SK-N-SH (cell line): Measurements from ENCODE around the gene MGLL. TPM values are rescaled to one million over a fixed set of nuclear protein-coding genes. Genes with fewer than 3 reads are reported as not detected.

Experiments used
- CTCF ChIA-PET: fragments of 300-600, 350-600 bp; formaldehyde crosslinking; extraction: SDS; loops from one replicate; lab custom pipeline; 2021; lab: Yijun Ruan, JAX
- POLR2A ChIA-PET: fragments of 350-600 bp; sonication (Branson Sonifier 250); formaldehyde crosslinking; extraction: SDS; loops from one replicate; lab custom pipeline; 2020; ENCODE audit warnings: antibody characterized with exemption, inconsistent platforms; lab: Yijun Ruan, JAX
- DNase-seq: peaks from one replicate; pipeline ENCODE4 v3.0.0; 2012
- H2AFZ ChIP-seq: fragments of 200-600 bp; sonication (generic); 2 replicates; pipeline ENCODE4 v1.8.1; 2016; ENCODE audit warnings: antibody characterized with exemption, mild to moderate bottlenecking, low read depth
- H3F3A ChIP-seq: fragments of 200-600 bp; sonication (generic); replicated peaks from 2 replicates; pipeline ENCODE3; 2016; ENCODE audit warnings: antibody characterized with exemption, mild to moderate bottlenecking; ENCODE audit not compliant: insufficient read depth
- H3K27ac ChIP-seq, 2 experiments: fragments of 200-500 bp in 1 of 2; fragments of 200-600 bp in 1 of 2; sonication (Bioruptor generic) in 1 of 2; sonication (generic), shearing (Covaris generic) in 1 of 2; 2 replicates each; pipeline versions ENCODE4 v1.5.1 to v1.6.1; 2014 to 2016; ENCODE audit warnings: low read depth in 2 of 2, inconsistent platforms in 1 of 2, low read length in 1 of 2, mild to moderate bottlenecking in 1 of 2, mixed read lengths in 1 of 2
- H3K27me3 ChIP-seq: fragments of 200-600 bp; sonication (generic), shearing (Covaris generic); 2 replicates; pipeline ENCODE4 v1.6.1; 2016; ENCODE audit warnings: mixed run types; ENCODE audit not compliant: insufficient read depth
- H3K36me3 ChIP-seq, 2 experiments: fragments of 200-500 bp in 1 of 2; fragments of 200-600 bp in 1 of 2; sonication (Bioruptor generic) in 1 of 2; sonication (generic) in 1 of 2; replicated peaks in 1 of 2; 2 replicates each; pipeline versions ENCODE3 to v1.5.1; 2014 to 2016; ENCODE audit warnings: low read length in 1 of 2, mild to moderate bottlenecking in 1 of 2; ENCODE audit not compliant: insufficient read depth in 2 of 2, control insufficient read depth in 1 of 2
- H3K4me1 ChIP-seq, 2 experiments: fragments of 200-500 bp in 1 of 2; fragments of 200-600 bp in 1 of 2; sonication (Bioruptor generic) in 1 of 2; sonication (generic), shearing (Covaris generic) in 1 of 2; 2 replicates each; pipeline versions ENCODE4 v1.5.1 to v1.6.1; 2014 to 2016; ENCODE audit warnings: low read depth in 1 of 2, low read length in 1 of 2, mixed run types in 1 of 2; ENCODE audit not compliant: insufficient read depth in 2 of 2, control insufficient read depth in 1 of 2
- H3K4me2 ChIP-seq: fragments of 200-600 bp; sonication (generic), shearing (Covaris generic); 2 replicates; pipeline ENCODE4 v1.6.1; 2017; ENCODE audit warnings: mixed run types
- H3K4me3 ChIP-seq, 2 experiments: fragments of 200-500 bp in 1 of 2; fragments of 200-600 bp in 1 of 2; sonication (Bioruptor generic) in 1 of 2; sonication (generic), shearing (Covaris generic) in 1 of 2; 2 replicates each; pipeline versions ENCODE4 v1.5.1 to v1.8.1; 2014 to 2016; ENCODE audit warnings: low read depth in 2 of 2, inconsistent platforms in 1 of 2, low read length in 1 of 2, mild to moderate bottlenecking in 1 of 2, mixed read lengths in 1 of 2, moderate library complexity in 1 of 2
- H3K79me2 ChIP-seq: fragments of 200-600 bp; sonication (generic); 2 replicates; pipeline ENCODE4 v1.8.1; 2017; ENCODE audit warnings: mild to moderate bottlenecking; ENCODE audit not compliant: insufficient read depth
- H3K9ac ChIP-seq: fragments of 200-600 bp; sonication (generic); 2 replicates; pipeline ENCODE4 v1.6.1; 2017; ENCODE audit warnings: mixed run types
- H3K9me2 ChIP-seq: fragments of 200-600 bp; sonication (generic); 2 replicates; pipeline ENCODE4 v1.6.1; 2017; ENCODE audit warnings: mixed run types
- H3K9me3 ChIP-seq: fragments of 200-600 bp; sonication (generic); 2 replicates; pipeline ENCODE4 v1.6.1; 2017; ENCODE audit warnings: mixed run types, mild to moderate bottlenecking, moderate library complexity
- H4K20me1 ChIP-seq: fragments of 200-600 bp; sonication (generic); 2 replicates; pipeline ENCODE4 v1.6.1; 2017; ENCODE audit warnings: mild to moderate bottlenecking, mixed run types; ENCODE audit not compliant: insufficient read depth
- CHD2 ChIP-seq: fragments of 150-350 bp; IDR thresholded peaks from 2 replicates; pipeline ENCODE4 v1.6.1; 2018; ENCODE audit warnings: low read length; ENCODE audit not compliant: partially characterized antibody
- ELF1 ChIP-seq: IDR thresholded peaks from 2 replicates; pipeline ENCODE4 v1.4.0; 2012
- EP300 ChIP-seq, 2 experiments: IDR thresholded peaks; 2 replicates each; pipeline versions ENCODE4 v1.4.0 to v1.6.1; 2012; ENCODE audit warnings: borderline replicate concordance in 1 of 2, low read depth in 1 of 2, low read length in 1 of 2
- EZH2phosphoT487 ChIP-seq: fragments of 200-600 bp; sonication (generic); IDR thresholded peaks from 2 replicates; pipeline ENCODE4 v1.6.1; 2017; ENCODE audit warnings: low read depth, mixed run types, mild to moderate bottlenecking, antibody characterized with exemption, moderate library complexity, borderline replicate concordance
- MXI1 ChIP-seq: IDR thresholded peaks from 2 replicates; pipeline ENCODE4 v1.6.1; 2012; ENCODE audit warnings: mild to moderate bottlenecking, low read depth, low read length, improper control_type of control experiment
- NFIC ChIP-seq: IDR thresholded peaks from 2 replicates; pipeline ENCODE4 v1.4.0; 2012; ENCODE audit warnings: borderline replicate concordance
- NRF1 ChIP-seq: IDR thresholded peaks from 2 replicates; pipeline ENCODE4 v1.6.1; 2012; ENCODE audit warnings: low read depth, mild to moderate bottlenecking, low read length
- RAD21 ChIP-seq: IDR thresholded peaks from 2 replicates; pipeline ENCODE4 v1.6.1; 2012; ENCODE audit warnings: mild to moderate bottlenecking, low read length
- REST ChIP-seq: IDR thresholded peaks from 2 replicates; pipeline ENCODE4 v1.6.1; 2012; ENCODE audit warnings: mild to moderate bottlenecking, low read depth, low read length, moderate library complexity
- RFX5 ChIP-seq: IDR thresholded peaks from 2 replicates; pipeline ENCODE4 v1.6.1; 2012; ENCODE audit warnings: mild to moderate bottlenecking, improper control_type of control experiment, low read length
- RXRA ChIP-seq: IDR thresholded peaks from 2 replicates; pipeline ENCODE4 v1.4.0; 2012; ENCODE audit warnings: low read depth, mild to moderate bottlenecking, borderline replicate concordance
- TAF1 ChIP-seq: IDR thresholded peaks from 2 replicates; pipeline ENCODE4 v1.6.1; 2012; ENCODE audit warnings: low read depth, mild to moderate bottlenecking, low read length, moderate library complexity, borderline replicate concordance
- WGBS: methylation state at CpG from one replicate; pipeline ENCODE4 v1.1.6; 2017; ENCODE audit warnings: low lambda C conversion rate; 5-methylcytosine and 5-hydroxymethylcytosine counted together
- polyA plus RNA-seq, 3 experiments: library from polyadenylated mRNA; depleted of rRNA; stranded (reverse); fragments of >200 nt; gene quantifications; 2 replicates each; pipeline ENCODE4 v1.2.3, GENCODE V29; 2012
- TF ChIP-seq, protein P1 (sequence below): fragments of 200-600 bp; sonication (generic); IDR thresholded peaks from 2 replicates; pipeline ENCODE4 v1.6.1; 2017; ENCODE audit warnings: antibody characterized with exemption, mild to moderate bottlenecking, moderate library complexity
- TF ChIP-seq, protein P2 (sequence below): IDR thresholded peaks from 2 replicates; pipeline ENCODE4 v1.4.0; 2012; ENCODE audit warnings: low read depth, borderline replicate concordance

MGLL gene
- polyA plus RNA-seq, 1 of the 3 experiments (the other 2 are of a cell fraction): 2.2 TPM

- no peaks in the 10 kb centered on the region for H3K36me3 ChIP-seq
- H3K4me1 ChIP-seq: peaks cover 0 to 18% of the 10 kb centered on the region in 2 experiments; a peak in 1 of 4 replicates
- H4K20me1 ChIP-seq: no peaks in the 10 kb centered on the region
- H3K79me2 ChIP-seq: no peaks in the 10 kb centered on the region
- H3K27ac ChIP-seq: peak overlapping the region in 1 of 2 experiments; percentile 17; a peak in 1 of 4 replicates
- DNase-seq: no peak
- H3K4me2 ChIP-seq: no peak overlapping the region
- WGBS: 87% methylated on average over 5 of the region's 5 CpGs
- H3K9me3 ChIP-seq: no peaks in the 10 kb centered on the region
- H2AFZ ChIP-seq: no peak overlapping the region
- no peaks in the 10 kb centered on the region for H3K9me2 ChIP-seq
- no peak for TF ChIP-seq EZH2phosphoT487
- no peak for TF ChIP-seq CHD2
- no peak for TF ChIP-seq EP300 (IDR thresholded peaks at IDR 0.05; ENCODE audit: borderline replicate concordance in 1 of 2, low read depth in 1 of 2, low read length in 1 of 2)
- TF ChIP-seq REST: no peak
- TF ChIP-seq TAF1: no peak
- no peak for TF ChIP-seq ELF1
- no peak for TF ChIP-seq NFIC
- no peak for TF ChIP-seq RAD21
- TF ChIP-seq, protein P1, sequence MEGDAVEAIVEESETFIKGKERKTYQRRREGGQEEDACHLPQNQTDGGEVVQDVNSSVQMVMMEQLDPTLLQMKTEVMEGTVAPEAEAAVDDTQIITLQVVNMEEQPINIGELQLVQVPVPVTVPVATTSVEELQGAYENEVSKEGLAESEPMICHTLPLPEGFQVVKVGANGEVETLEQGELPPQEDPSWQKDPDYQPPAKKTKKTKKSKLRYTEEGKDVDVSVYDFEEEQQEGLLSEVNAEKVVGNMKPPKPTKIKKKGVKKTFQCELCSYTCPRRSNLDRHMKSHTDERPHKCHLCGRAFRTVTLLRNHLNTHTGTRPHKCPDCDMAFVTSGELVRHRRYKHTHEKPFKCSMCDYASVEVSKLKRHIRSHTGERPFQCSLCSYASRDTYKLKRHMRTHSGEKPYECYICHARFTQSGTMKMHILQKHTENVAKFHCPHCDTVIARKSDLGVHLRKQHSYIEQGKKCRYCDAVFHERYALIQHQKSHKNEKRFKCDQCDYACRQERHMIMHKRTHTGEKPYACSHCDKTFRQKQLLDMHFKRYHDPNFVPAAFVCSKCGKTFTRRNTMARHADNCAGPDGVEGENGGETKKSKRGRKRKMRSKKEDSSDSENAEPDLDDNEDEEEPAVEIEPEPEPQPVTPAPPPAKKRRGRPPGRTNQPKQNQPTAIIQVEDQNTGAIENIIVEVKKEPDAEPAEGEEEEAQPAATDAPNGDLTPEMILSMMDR: no peak
- TF ChIP-seq, protein P2, sequence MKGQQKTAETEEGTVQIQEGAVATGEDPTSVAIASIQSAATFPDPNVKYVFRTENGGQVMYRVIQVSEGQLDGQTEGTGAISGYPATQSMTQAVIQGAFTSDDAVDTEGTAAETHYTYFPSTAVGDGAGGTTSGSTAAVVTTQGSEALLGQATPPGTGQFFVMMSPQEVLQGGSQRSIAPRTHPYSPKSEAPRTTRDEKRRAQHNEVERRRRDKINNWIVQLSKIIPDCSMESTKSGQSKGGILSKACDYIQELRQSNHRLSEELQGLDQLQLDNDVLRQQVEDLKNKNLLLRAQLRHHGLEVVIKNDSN: no peak
- TF ChIP-seq NRF1: no peak
- TF ChIP-seq RXRA: no peak
- no peak for TF ChIP-seq RFX5
- TF ChIP-seq MXI1: no peak
- POLR2A ChIA-PET: interaction anchor here (1.8 kb wide), 1 partner anchor 10 kb away, joined by 7 read pairs; the partner anchor contains the start of gene PODXL2
- no peak overlapping the region for H3K4me3 ChIP-seq
- CTCF ChIA-PET: interaction anchor here (0.8 to 1.2 kb wide), 2 partner anchors 12 to 14 kb away, joined by 3 to 4 read pairs; no protein-coding TSS in a partner anchor
- H3K27me3 ChIP-seq: no peaks in the 10 kb centered on the region
- H3F3A ChIP-seq: no peaks in the 10 kb centered on the region
- no peak overlapping the region for H3K9ac ChIP-seq
Measured at GRCh38 chr3:127639173-127640041, 182.9 kb downstream of the MGLL start.

Other genes starting within 250 kb of the MGLL start
- 26.3 and 31.6 TPM in 2 replicates for gene TPRA1, start 231.8 kb downstream of the MGLL start, polyA plus RNA-seq (2012; rRNA removed)
- gene MCM2, start 224.1 kb downstream of the MGLL start, polyA plus RNA-seq (2012; rRNA removed): 39.8 and 56.9 TPM in 2 replicates
- 27.5 and 28.8 TPM in 2 replicates for gene PODXL2, start 193.3 kb downstream of the MGLL start, polyA plus RNA-seq (2012; rRNA removed)
- gene ABTB1, start 149.6 kb downstream of the MGLL start, polyA plus RNA-seq (2012; rRNA removed): 30.8 and 31.6 TPM in 2 replicates
- gene KBTBD12, start 92.7 kb upstream of the MGLL start, polyA plus RNA-seq (2012; rRNA removed): not detected in 2 replicates
- 153 and 215 TPM in 2 replicates for gene SEC61A1, start 229.9 kb upstream of the MGLL start, polyA plus RNA-seq (2012; rRNA removed)